IPS DF 19.7 (cell line): ENCODE measurements around the gene AKAP13.

ENCODE experiments used
- DNase-seq: peaks from one replicate; pipeline ENCODE4 v3.0.0-alpha.2; 2013; ENCODE audit warnings: low read depth, low spot score

AKAP13 gene

DNA sequence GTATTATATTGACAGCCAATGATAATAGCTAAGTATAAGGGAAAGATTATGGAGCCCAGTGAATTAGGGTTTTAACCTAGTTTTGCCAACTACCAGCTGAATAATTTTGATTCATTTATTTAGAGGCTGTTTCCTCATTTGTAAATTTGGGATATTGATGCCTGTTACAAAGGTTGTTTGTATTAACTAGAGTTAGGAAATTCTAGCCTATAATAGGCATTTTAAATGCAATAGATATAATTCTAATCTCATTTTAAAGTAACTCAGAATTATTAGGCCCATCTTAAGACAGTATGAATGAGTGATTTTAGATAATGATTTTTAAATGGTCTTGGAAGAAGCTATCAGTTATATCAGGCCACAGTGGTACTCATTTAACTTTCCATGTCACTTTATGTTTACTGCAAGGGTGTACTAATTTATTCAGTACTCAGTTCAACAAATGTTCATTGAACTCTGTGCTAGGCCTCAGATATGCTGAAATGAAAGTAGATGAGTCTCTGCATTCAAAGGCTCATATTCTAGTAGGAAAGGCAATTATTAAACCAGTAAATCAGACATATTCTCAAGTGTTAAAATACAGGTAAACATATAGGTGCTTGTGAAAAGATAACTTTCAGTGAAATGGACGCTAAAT lies 213.5 kb downstream of the AKAP13 start:
- no peak for DNase-seq

DNA sequence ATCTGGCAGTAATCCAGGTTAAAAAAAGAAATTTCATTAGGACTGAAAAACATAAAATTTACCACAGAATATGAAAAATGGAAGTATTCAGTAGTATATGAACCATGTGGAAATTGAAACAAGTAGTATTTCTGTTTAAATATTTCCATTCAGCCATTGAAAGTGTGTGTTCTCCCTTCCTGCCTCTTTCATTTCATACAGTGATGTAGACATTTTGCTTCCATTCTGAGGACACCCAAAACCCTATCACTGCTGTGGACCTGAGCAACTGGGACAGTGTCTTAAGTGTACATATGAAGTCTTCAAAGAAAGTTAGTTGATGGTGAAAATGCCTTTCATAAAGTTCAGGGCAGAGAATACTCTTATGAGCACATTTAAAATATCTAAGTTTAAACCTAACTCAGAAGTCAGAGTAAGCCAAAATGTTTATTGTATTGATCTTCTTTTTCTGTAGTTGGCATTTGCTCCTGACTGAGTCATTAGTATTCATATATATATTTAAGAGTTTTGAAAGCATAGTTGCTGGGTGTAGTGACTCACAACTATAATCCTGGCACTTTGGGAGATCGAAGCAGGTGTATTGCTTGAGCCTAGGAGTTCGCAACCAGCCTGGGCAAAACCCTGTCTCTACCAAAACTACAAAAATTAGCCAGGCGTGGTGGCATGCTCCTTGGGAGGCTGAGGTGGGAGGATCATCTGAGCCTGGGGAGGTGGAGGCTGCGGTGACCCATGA lies 215.6 kb downstream of the AKAP13 start:
- no peak for DNase-seq

DNA sequence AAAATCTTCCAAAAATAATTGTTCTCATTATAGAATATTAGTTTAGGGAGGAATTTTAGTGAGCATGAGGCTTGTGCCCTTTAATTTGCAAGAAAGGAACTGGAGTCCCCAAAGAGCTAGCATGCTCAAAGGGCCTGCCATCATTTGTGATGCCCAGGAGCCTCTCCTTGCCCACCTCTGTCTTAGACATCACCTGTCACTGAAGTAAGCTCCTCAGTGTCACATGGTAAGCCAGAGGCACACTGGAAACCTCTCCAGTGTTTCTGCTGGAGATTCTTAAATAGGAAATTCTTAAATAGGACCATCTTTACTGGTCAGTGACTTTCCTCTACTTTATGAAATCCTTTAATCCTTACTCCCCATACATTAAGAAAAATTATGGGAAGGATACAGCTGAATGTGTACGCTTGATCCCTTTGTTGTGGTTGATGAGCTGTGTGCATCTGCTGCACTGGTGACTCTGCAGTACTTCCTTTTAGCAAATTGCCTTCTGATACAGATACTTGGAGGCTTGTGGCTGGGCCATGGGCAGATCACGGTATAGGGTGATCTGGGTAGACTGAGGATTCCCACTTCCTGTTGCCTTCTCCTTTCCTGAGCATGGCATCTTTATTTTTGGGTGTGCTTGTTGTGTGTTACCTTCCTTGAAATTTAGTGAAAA lies 216.9 kb downstream of the AKAP13 start:
- no peak for DNase-seq

DNA sequence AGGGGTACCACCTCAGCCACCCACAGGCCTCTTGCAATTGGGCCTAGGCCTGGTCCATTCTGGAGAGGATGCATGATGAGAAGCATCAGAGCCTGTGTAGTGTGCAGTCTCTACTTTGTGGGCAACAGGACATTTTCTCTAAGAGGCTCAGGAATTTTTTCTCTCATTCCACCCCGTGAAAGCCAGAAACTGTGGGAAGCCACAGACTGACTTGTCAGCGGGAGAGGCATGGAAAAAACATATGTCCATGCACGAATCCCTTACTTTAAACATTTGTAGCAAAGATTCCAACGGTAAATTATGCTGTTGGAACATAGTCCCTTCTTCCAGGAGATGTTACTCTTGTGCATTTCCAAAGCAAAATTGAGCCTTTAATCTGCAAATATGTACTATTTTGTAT lies 217.8 kb downstream of the AKAP13 start:
- DNase-seq, result no peak

DNA sequence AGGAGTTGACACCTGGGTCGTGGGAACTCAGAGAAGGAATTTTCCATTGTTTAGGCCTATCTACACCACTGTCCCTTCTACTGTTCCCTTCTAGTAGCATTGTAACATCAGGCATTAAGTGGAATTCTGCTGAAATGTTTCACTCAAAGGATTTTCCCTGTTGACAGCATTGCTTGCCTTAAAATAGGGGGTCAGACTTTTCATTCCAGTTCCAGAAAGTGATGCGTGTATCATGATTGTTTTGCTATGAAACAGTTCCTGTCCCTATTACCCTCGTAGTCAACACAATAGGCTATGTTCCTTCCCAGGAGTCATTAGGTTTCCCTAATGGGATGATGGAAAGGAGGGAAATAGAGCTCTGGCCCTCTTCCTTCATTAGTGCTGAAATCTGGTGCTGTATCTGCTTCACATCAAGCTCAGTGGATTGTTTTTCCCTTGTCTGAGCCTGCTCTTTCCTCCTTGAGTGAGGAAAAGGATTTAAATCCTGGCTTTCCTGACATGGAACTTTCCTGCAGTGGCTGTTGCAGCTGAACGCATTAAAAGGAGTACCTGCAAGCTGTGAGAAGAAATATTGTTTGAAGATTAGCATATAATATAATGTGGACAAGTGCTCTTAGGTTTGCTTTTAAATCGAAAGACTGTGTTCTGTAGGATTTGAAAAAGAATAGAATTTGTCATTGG lies 218.5 kb downstream of the AKAP13 start:
- DNase-seq, result no peak

DNA sequence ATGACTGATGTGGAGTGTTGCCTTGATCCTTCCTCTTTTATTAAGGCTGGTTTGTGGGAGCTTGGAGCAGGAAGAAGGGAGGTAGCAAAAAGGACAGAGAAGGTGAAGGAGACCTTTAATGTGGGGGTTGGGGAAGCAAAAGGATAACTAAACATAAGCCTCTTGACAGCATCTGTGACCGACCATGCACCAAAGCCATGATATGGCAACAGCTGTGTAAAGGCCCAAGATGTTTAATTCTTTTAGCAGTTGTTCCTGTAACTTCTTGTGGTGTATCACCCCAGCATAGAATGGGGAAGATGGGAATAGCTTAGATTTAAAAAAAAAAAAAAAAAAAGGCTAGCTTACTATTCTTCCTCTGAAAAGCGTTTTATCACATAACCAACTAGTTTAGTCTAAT lies 219.6 kb downstream of the AKAP13 start:
- DNase-seq, result no peak

DNA sequence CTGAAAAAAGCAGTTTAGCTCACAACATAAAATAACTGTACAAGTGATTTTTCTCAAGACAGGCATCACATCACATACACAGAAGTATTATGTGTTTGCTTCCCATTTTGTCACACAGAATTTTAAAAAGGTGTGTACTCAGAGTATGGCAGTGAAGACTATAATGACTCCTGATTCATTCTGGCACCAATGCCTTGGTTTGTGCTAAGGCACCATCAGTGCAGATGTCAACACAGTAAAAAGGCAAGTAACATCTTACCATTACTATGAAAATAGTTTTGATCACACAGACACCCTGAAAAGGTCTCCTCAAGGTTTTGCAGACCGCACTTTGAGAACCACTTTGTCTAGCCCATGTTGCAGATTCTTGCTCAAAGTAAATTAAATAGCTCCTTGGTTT lies 222.8 kb downstream of the AKAP13 start:
- no peak for DNase-seq

DNA sequence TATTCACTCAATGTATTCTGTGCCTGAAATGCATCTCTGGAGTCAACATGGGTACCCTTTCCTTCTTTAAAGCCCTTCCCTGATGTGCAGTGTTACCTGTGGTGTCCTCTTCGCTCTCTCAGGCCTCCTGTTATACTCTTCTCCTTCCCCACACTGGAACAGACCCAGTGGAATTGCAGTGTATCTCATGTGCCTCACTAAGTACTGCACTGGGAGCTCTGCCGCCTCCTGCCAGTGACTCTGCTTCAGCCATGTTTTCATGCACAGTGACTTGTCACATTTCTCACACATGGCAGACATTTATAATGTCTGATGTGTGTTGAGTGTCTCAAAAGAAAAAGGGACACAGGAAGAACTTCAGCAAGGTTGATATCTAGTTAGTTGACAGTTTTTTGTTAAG lies 223.3 kb downstream of the AKAP13 start:
- DNase-seq, result no peak

DNA sequence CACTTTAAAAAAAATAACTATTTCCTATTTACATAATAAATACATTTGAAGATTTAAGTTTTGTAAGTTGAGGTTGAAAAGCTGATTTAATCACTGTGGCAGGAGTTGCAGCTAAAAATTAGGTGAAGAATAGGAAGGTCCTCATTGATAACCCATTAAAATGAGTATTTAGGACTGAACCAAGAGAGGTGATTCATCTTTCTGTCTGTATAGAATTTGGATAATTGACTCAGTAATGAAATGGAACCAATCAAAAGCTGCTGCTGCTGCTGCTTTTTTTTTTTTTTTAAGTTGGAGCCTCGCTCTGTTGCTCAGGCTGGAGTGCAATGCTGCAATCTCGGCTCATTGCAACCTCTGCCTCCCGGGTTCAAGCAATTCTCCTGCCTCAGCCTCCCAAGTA lies 223.8 kb downstream of the AKAP13 start:
- DNase-seq, result no peak

DNA sequence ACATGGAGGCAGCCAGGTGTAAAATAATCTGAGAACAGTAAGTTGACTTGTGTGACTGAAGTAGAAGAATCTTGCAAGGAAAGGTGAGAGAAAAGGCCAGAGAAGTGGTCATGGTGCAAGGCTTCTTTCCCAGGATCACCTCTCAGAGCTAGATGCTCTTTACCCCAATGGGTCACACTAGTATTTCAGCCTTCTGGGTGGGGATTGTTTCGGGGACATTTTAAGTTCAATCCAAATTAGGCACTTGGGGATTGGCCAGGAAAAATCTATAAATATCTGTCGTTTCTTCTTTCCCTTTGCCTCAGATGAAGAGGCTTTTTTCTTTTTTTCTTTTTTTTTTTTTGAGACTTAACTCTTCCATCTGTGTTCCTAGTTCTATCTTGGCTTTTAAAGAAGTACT lies 226.3 kb downstream of the AKAP13 start:
- DNase-seq, result no peak

DNA sequence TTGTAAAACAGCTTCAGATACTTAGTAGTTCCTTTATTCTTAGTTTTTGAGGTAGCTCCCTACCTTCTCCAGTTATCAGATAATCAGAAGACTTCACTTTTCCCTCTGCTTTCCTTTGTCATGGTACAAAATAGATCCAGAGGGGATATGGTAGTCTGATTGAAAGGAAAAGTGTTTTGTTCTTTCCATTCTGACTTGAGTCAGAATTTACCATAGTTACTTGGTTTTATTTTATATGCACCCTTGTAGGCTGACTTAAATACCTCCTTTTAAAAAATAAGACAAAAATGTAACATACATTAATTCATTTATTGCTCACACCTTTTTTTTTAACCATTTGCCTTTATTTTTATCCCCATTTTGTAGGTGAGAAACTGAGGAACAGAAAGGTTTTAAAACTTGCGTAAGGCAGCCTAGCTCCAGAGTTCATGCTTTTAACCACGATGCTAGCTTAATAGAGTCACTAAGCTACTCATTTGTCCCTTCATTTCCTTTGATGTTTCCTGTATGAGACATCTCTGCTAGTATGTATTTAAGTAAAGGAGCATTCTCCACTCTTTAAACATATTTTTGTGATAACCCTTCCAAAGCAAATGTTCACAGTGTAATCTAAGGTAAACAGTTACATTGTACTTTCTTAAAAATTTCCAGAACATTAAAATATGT lies 226.9 kb downstream of the AKAP13 start:
- DNase-seq, result no peak

DNA sequence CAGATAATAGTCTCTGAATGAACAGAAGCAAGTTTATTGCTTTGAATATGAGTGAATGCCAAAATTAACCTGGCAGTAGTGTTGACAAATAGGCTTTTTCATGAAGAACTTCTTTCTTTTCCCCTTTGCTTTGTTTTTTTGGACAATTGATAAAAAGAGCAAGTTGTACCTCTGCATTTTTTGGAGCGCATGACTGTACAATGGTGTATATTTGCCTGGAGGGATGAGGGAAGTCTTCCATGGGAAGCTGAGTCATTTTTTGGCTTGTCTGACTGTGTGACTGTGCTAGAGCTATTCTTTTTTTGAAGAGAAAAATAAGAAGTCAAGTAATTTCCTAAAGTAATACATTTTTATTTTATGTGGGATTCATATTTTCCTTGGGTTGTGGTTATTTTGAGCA lies 227.4 kb downstream of the AKAP13 start:
- DNase-seq, result no peak

DNA sequence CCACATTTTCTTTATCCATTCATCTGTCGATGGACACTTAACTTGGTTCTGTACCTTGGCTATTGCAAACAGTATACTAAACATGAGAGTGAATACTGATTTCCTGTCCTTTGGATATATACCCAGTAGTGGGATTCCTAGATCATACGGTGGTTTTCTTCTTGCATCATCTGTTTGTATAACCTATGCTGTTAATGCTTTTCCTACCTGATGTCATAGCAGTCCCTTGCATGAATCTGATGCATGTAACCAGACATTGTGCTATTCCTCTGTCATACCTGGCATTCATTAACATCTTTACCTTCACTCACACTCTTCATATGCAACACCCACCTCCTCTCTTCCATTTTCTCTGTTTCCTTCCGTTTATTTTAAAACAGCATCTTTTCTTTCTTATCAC lies 229.1 kb downstream of the AKAP13 start:
- no peak for DNase-seq

DNA sequence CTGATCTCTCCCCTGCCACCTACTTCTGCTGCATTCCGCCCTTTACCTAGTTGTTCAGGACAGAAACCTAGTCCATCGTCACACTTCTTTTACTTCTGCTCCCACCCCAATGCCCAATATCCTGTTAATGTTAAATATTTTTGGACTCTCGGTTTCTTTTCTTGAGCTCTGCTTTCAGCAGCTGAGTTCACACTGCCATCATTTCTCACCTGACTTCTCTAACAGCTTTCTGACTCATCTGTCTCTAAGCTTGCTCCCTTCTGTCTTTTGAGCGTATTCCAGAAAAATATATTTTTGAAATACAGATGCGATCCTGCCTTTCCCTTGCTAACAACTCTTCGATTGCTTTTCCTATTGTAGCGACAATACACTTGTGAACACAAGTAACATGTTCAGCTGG lies 231.0 kb downstream of the AKAP13 start:
- no peak for DNase-seq

DNA sequence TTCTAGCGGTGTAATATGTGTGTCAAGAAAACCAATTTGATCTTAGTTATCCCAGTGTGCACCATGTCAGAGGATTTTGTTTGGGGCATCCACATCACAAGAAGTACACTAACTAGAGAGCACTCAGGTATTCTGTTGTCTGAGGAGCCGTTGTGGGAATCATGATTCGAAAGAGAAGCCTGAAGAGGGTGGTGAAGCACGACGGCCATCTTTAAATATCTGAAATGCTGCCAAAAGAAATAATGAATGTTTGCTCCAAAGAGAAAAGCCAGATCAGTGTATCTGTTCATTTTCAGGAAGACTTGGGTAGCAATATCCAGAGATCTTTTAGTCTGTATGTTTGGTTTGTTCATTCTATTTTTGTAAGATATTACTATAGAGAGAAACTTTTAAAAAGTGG lies 233.7 kb downstream of the AKAP13 start:
- DNase-seq, result no peak

DNA sequence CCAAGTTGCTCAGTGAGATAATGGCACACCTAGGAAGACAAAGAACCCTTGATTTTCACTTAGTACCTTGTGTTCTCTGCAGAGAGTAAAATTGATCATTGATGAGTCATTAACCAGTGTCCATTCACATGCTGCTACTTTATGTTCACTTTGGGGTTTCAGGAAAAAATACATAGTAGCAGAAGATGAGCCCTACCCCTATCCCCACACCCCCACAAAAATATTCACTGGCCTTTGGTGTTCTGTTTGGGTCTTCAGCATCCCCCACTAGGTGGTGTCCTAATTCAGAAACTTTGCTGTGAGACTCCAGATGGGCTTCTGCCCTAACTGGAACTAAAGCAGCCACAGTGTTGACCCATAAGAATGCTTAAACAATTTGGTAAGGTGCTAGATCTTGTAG lies 235.5 kb downstream of the AKAP13 start:
- DNase-seq, result peak; percentile 25

DNA sequence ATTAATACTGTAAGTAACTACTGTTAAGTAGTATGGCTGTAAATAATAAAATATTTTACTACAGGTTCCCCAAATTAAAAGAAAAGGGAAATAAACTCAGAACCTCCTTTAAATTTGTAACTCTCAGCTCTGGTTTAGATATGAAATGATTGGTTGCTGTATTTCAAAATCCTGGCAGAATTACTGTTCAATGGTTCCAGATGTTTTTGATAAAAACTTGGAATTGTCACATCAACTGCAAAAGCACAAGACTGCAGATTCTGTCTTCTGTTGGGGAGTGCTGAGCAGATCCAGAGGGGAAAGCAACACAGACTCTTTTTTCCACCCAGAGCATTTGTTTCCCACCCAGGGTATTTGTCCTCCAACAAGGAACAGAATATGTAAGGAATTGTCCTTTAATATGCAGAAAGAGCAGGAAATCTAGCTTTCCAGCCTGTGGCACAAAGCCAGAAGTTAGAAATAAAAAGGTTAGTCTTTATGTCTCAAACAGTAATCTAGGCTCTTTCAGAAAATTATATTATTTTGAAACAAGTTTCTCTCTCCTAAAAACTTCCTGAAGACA lies 236.2 kb downstream of the AKAP13 start:
- DNase-seq, result no peak

DNA sequence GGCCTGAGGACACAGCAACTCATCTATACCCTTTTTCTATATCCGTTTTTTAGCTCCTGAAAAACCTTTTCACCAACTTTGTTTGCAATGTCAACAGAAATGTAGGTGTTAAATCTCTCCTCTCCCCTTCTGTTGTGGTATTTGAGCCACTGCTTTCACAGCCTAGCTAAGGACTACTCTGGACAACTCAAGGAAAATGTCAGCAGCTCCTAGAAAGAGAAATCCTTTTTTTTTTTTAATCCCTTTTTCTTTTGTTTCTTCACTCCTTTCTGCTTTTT lies 237.8 kb downstream of the AKAP13 start:
- DNase-seq, result no peak

DNA sequence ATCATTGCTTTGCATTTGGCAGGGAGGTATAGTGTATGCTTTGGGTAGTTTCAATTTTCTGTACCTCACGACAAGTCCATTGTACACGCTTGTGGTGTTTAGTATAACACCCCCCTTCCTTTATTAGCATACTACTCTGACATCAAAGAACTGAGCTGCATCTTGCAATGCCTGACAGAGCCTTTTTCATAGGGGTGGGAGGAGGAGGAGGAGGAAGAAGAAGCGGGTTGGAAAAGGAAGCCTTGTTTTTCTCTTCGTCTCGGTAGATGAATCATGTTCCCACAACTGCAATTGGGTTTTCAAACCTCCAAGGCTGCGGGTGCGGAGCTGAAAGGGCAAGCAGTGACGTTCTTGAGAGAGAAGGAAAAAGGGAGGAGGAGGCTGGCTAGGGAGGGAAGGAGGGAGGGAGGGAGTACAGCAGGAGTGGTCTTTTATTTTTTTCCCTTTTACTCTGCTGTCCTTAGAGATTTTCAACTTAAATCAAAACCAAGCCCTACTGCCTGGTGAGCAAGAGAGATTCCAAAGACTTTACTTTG lies 238.6 kb downstream of the AKAP13 start:
- peak; percentile 15 for DNase-seq

DNA sequence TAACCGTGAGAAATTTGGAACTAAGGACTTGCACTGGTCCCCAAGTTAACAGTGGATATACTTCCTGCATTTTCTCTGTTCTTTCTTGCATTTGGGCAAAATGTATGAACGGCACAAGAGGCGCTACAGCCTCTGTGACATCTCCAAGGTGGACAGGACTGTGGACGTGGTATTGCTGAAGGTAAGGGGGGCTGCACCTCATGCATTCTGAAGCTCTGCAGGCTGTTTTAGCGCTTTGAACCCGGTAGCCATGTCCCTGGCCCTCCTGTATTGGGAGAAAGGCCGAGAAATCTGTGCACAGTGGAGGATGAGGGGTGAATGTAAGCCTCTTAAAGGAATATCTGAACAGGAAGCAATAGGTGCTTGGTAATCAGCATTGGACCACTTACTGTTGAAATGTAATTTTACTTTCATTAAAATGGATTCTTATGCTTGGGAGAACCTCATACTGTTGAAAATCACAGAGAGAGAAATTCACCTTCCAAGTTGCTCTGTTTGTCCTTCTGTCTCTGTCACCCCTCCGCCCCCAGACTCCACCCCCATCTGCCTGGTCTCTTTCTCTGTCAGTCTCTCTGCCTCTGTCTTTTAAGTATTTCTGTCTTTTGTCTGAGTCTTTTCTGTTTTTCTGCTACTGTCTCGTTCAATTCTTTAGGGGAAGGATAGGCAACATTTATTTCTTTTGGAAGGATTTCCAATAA lies 239.7 kb downstream of the AKAP13 start:
- no peak for DNase-seq

DNA sequence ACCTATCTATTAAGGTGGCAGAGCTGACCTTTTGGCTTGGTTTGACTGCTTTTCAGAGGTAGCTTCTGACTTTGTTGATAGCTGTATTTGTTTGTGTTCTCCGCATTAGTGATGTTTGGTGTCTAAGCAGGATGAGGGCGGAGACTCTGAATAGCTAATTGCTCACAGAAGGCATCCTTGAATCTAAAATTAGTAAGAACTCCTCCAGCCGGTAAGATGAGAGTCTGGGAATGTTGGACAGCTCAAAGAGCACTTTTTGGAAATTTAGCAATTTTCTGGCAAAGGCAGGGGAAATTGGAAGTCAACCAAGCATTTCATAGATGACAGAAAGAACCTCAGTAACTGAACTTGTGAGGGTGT lies 240.3 kb downstream of the AKAP13 start:
- DNase-seq, result no peak
